Thoracic aorta (tissue), 2 donors: ENCODE data around the gene SH2D3A. TPM values are rescaled to one million over a fixed set of nuclear protein-coding genes. Genes with fewer than 3 reads are reported as not detected.
"Not testable (repeated sequence)": the region's sequence is repeated elsewhere in the genome, so short reads cannot be mapped to it uniquely, and the experiment has no call there.

ENCODE experiments used
- ATAC-seq: fragments of 150-250 bp; one replicate; pipeline ENCODE4 v1.8.0; 2017; ENCODE audit warnings: low read depth; ENCODE audit not compliant: insufficient number of reproducible peaks, low FRiP score
- DNase-seq: peaks from one replicate; pipeline ENCODE4 v3.0.0-alpha.2; 2020; ENCODE audit warnings: low spot score
- H3K27ac ChIP-seq, 2 donors: fragments of 200-600 bp; sonication (generic); 1 replicate in 1 of 2; 2 replicates in 1 of 2; pipeline ENCODE4 v1.5.1; 2016; ENCODE audit warnings: mild to moderate bottlenecking in 2 of 2, moderate library complexity in 2 of 2
- H3K27me3 ChIP-seq: fragments of 200-600 bp; sonication (generic); replicated peaks from 2 replicates; pipeline ENCODE4 v1.6.0; 2016; ENCODE audit warnings: mild to moderate bottlenecking; ENCODE audit not compliant: insufficient read depth
- H3K36me3 ChIP-seq: fragments of 200-600 bp; sonication (generic); one replicate; pipeline ENCODE4 v1.5.1; 2016
- H3K4me1 ChIP-seq, 2 donors: fragments of 200-600 bp; sonication (generic); 1 replicate in 1 of 2; 2 replicates in 1 of 2; pipeline versions ENCODE4 v1.5.1 to v1.6.0; 2016; ENCODE audit warnings: low read depth in 2 of 2, mild to moderate bottlenecking in 1 of 2; ENCODE audit not compliant: control insufficient read depth in 1 of 2
- H3K4me3 ChIP-seq: fragments of 200-600 bp; sonication (generic); 2 replicates; pipeline ENCODE4 v1.5.1; 2016; ENCODE audit warnings: mild to moderate bottlenecking
- H3K9me3 ChIP-seq: fragments of 200-600 bp; sonication (generic); 2 replicates; pipeline ENCODE4 v1.5.1; 2016
- CTCF ChIP-seq: fragments of 200-600 bp; sonication (generic); IDR thresholded peaks from one replicate; pipeline ENCODE4 v1.5.1; 2019; ENCODE audit warnings: antibody characterized with exemption
- total RNA-seq, 2 donors: library from RNA; depleted of rRNA; stranded (reverse); fragments of >200 nt; gene quantifications; one replicate each; pipeline versions ENCODE4 v1.1.0 to v1.2.3, GENCODE V29; 2016

The SH2D3A gene
- total RNA-seq, 2 donors from 2014 or later, result 0.68 to 7.1 TPM

GRCh38 chr19:6772866-6773322 is 5.7 kb upstream of the SH2D3A start:
- Histone ChIP-seq H3K4me1 (no peaks in the 10 kb centered on the region), H3K9me3 (no peaks in the 10 kb centered on the region), H3K27ac (no peak overlapping the region), H3K4me3 (peak overlapping the region; percentile 64), H3K36me3 (no peaks in the 10 kb centered on the region), H3K27me3 (no peaks in the 10 kb centered on the region)
- DNase-seq (no peak), ATAC-seq (no peak)
- TF ChIP-seq CTCF, result no peak

GRCh38 chr19:6772028-6772865 is 5.0 kb upstream of the SH2D3A start, which contains the start of gene VAV1:
Gene VAV1 (plus strand): TSS chr19:6772708. CDS start chr19:6772808, 100 bp downstream.
- Histone ChIP-seq H3K4me3 (peak within 1 kb of the TSS; percentile 64), H3K9me3 (no peaks in the 10 kb centered on the region), H3K27me3 (no peaks in the 10 kb centered on the region), H3K27ac (no peak within 1 kb of the TSS), H3K4me1 (peaks cover 2 to 5% of the 10 kb centered on the region in 2 donors), H3K36me3 (no peaks in the 10 kb centered on the region)
- no peak for DNase-seq
- no peak for TF ChIP-seq CTCF
- no peak for ATAC-seq

- H3K36me3 ChIP-seq, DNase-seq, H3K4me3 ChIP-seq, H3K27ac ChIP-seq, H3K4me1 ChIP-seq, H3K27me3 ChIP-seq, ATAC-seq, H3K9me3 ChIP-seq: not testable (repeated sequence)
Observed at GRCh38 chr19:6771648-6772027, 4.4 kb upstream of the SH2D3A start.

- no peak for TF ChIP-seq CTCF
- Histone ChIP-seq H3K27me3 (no peaks in the 10 kb centered on the region), H3K4me3 (no peak overlapping the region), H3K27ac (no peak overlapping the region), H3K4me1 (peaks cover 2 to 9% of the 10 kb centered on the region in 2 donors), H3K36me3 (no peaks in the 10 kb centered on the region), H3K9me3 (no peaks in the 10 kb centered on the region)
- no peak for ATAC-seq
- no peak for DNase-seq
Observed at GRCh38 chr19:6769006-6769619, 1.9 kb upstream of the SH2D3A start.

GRCh38 chr19:6768236-6768785 is 1.1 kb upstream of the SH2D3A start:
- Histone ChIP-seq H3K4me3 (no peak overlapping the region), H3K36me3 (no peaks in the 10 kb centered on the region), H3K27ac (no peak overlapping the region), H3K27me3 (no peaks in the 10 kb centered on the region), H3K9me3 (no peaks in the 10 kb centered on the region), H3K4me1 (peaks cover 2 to 9% of the 10 kb centered on the region in 2 donors)
- ATAC-seq (no peak), DNase-seq (no peak)
- no peak for TF ChIP-seq CTCF
